ENCODE results near the gene FBXO42. TPM values are rescaled to one million over a fixed set of nuclear protein-coding genes. Genes with fewer than 3 reads are reported as not detected.
"Not testable (repeated sequence)": the region's sequence is repeated elsewhere in the genome, so short reads cannot be mapped to it uniquely, and the experiment has no call there.

Gene FBXO42
- total RNA-seq, 3 donors from 2014 or later = 20.3 to 28.5 (median 26.7) TPM

DNA sequence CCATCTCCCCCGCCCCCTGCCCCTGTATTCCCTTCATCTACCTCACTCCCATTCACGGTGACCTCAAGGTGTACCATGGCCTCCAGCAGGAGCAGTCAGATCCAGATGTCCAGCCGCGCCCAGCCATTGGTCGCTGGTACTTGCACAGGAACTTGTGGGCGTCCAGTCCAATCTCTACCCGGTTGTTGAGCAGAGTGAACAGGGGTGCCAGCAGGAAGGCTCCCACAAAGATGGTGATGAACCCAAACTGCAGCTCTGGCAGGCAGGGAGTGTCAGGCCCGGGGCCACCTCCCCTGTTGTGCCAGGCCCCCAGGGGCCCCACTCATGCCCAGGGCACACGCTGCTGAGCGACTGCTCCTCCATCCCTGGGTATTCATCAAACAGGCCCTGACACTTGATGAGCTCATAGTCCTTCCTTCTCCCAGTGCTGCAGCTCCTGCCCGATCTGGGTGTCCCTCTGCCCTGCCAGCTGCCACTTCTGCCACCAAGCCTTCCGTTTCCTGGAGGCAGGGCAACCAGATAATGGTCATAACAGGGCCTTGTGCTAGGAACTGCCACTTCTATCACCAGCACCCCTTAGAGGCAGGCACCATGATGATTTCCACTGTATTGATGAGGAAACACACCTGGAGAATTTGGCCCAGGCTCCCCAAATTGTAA is 134.1 kb downstream of the FBXO42 start:
- no peaks in the 10 kb centered on the region for H3K4me1 ChIP-seq
- H3K9me3 ChIP-seq = no peaks in the 10 kb centered on the region
- H3K4me3 ChIP-seq = peak overlapping the region in 2 of 3 donors; percentile 49 to 73
- no peaks in the 10 kb centered on the region for H3K36me3 ChIP-seq
- peak overlapping the region; percentile 77 to 88 for H3K27ac ChIP-seq
- TF ChIP-seq, protein P1, sequence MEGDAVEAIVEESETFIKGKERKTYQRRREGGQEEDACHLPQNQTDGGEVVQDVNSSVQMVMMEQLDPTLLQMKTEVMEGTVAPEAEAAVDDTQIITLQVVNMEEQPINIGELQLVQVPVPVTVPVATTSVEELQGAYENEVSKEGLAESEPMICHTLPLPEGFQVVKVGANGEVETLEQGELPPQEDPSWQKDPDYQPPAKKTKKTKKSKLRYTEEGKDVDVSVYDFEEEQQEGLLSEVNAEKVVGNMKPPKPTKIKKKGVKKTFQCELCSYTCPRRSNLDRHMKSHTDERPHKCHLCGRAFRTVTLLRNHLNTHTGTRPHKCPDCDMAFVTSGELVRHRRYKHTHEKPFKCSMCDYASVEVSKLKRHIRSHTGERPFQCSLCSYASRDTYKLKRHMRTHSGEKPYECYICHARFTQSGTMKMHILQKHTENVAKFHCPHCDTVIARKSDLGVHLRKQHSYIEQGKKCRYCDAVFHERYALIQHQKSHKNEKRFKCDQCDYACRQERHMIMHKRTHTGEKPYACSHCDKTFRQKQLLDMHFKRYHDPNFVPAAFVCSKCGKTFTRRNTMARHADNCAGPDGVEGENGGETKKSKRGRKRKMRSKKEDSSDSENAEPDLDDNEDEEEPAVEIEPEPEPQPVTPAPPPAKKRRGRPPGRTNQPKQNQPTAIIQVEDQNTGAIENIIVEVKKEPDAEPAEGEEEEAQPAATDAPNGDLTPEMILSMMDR (IDR thresholded peaks at IDR 0.05) = no peak
- TF ChIP-seq POLR2AphosphoS5 (IDR thresholded peaks at IDR 0.05) (no peak), POLR2A (IDR thresholded peaks at IDR 0.05) (no peak)
- H3K27me3 ChIP-seq = no peaks in the 10 kb centered on the region
- DNase-seq (ENCODE audit: low spot score in 2 of 2) = no peak
- intact Hi-C loops (cut with DNase I; ENCODE audit: low total_unique reads) = no loop called here

DNA sequence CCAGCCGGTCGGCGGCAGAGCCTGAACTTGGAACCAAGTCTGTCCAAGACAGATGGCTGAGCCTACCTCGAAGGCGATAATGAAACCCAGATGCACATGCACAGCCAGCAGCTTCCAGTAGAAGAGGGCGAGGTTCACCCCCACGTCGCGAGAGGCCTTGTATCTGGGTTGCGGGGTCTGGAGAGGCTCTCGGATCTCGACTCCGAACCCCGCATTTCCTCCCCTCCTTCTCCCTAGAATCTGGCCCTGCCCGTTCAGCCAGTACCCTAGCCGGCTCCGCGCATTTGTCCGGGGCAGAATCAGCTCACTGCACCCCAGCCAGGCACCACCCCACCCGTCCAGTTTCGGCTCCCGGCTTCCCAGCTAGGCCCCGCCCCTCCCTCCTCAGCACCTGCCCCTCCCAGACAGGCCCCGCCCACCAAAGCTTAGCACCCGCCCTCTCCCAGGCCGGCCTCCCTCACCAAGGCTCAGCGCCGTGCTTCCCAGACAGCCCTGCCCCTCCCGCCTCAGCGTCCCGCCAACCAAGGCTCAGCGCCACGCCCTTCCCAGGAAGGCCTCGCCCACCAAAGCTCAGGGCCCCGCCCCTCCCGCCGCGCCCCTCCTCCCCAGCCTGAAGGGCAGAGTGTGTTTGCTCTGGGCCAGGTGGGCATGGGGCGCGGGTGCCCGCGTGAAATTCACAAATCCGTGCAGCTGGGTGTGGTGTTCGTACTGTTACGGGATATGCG is 135.1 kb downstream of the FBXO42 start:
- TF ChIP-seq POLR2A (IDR thresholded peaks at IDR 0.05) = no peak
- TF ChIP-seq, protein P1 (IDR thresholded peaks at IDR 0.05) = no peak
- TF ChIP-seq POLR2AphosphoS5 (IDR thresholded peaks at IDR 0.05) = peak in 2 of 3 donors; percentile 27 to 41

DNA sequence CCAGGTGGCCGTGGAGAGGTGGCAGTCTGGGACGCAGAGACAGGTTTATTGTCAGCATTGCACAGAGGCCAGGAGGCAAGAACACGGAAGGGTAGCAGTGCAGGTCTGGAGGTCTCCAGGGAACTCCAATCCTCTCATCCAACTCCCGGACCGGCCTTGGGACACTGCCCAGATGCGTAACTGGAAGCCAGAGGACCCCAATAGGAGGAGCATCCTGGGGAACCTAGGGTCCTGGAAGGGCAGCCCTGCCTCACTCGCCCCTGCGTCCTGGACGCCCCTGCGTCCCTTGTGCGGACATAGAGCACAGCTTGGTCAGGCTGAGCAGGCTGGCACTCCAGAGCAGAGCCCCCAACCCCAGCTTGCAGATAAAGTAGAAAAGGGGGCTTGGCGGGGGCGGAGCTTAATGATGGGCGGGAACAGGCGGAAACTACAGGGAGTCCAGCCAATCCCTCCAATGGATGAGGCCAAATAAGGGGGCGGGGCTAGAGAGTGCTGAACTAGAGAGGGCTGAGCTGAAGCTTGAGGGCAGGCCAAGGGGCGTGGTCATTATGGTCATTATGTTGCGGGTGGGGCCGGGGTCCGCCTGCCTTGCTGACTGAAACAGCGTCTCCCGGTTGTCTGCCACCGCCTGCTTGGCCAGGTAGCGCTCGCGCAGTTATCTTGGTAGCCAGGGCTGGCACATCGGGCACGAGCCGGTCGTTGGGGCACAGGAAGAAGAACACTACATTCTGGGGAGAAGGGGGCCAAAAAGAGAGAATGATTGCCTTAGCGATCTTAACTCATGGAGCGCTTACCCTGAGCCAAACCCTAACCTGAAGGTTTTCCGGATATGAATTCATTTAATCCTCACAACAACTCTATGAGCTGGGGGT is 136.2 kb downstream of the FBXO42 start:
- Histone ChIP-seq H3K9me3 (no peaks in the 10 kb centered on the region), H3K36me3 (no peaks in the 10 kb centered on the region), H3K4me1 (peaks cover 0 to 8% of the 10 kb centered on the region in 2 donors), H3K4me3 (peak overlapping the region; percentile 45 to 73 (median 49)), H3K27me3 (no peaks in the 10 kb centered on the region), H3K27ac (peak overlapping the region; percentile 77 to 88)
- intact Hi-C loops (cut with DNase I; ENCODE audit: low total_unique reads) = no loop called here
- TF ChIP-seq POLR2AphosphoS5 (IDR thresholded peaks at IDR 0.05) = no peak
- TF ChIP-seq POLR2A (IDR thresholded peaks at IDR 0.05) = no peak
- TF ChIP-seq, protein P1 (IDR thresholded peaks at IDR 0.05) = no peak
- DNase-seq (ENCODE audit: low spot score in 2 of 2) = peak; percentile 72 to 73

More for the DNA sequence above, 135.1 kb downstream of the FBXO42 start:
- DNase-seq (ENCODE audit: low spot score in 2 of 2) = peak; percentile 97 to 99
- Histone ChIP-seq H3K36me3 (no peaks in the 10 kb centered on the region), H3K27me3 (no peaks in the 10 kb centered on the region), H3K27ac (peak overlapping the region; percentile 77 to 88), H3K9me3 (no peaks in the 10 kb centered on the region), H3K4me3 (peak overlapping the region; percentile 45 to 73 (median 49)), H3K4me1 (no peaks in the 10 kb centered on the region)
- intact Hi-C loops (cut with DNase I; ENCODE audit: low total_unique reads) = no loop called here

DNA sequence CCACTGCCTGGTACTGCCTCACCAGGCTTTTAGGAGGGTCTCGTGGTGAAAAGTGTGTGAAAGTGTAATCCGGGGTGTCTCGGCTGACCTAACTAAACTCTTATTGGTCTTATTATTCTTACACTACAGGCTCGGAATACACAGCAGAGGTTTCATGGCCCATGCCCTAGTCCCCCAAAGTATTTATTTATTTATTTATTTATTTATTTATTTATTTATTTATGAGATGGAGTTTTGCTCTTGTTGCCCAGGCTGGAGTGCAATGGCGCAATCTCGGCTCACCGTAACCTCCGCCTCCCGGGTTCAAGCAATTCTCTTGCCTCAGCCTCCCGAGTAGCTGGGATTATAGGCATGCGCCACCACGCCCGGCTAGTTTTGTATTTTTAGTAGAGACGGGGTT is 137.0 kb downstream of the FBXO42 start:
- H3K4me3 ChIP-seq; H3K27ac ChIP-seq; H3K9me3 ChIP-seq; H3K27me3 ChIP-seq; DNase-seq (ENCODE audit: low spot score in 2 of 2); intact Hi-C loops (cut with DNase I; ENCODE audit: low total_unique reads); H3K4me1 ChIP-seq; H3K36me3 ChIP-seq: not testable (repeated sequence)

DNA sequence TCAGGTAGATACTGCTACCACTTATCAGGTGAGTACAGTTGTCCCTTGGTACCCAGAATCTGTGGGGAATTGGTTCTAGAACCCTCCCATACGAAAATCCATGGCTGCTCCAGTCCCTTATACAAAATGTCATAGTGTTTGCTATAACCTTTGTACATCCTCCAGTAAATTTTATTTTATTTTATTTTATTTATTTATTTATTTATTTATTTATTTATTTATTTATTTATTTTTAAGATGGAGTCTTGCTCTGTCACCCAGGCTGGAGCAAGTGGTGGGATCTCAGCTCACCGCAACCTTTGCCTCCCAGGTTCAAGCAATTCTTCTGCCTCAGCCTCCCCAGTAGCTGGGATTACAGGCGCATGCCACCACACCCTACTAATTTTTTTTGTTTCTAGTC is 138.7 kb downstream of the FBXO42 start:
- H3K27ac ChIP-seq; H3K4me3 ChIP-seq; H3K27me3 ChIP-seq; DNase-seq (ENCODE audit: low spot score in 2 of 2); intact Hi-C loops (cut with DNase I; ENCODE audit: low total_unique reads); H3K9me3 ChIP-seq; H3K36me3 ChIP-seq: not testable (repeated sequence)
- H3K4me1 ChIP-seq = peaks cover 0 to 17% of the 10 kb centered on the region in 2 donors

Measured in breast epithelium (tissue), 4 donors.